Measurements from ENCODE around the gene HBS1L.

The HBS1L gene

DNA sequence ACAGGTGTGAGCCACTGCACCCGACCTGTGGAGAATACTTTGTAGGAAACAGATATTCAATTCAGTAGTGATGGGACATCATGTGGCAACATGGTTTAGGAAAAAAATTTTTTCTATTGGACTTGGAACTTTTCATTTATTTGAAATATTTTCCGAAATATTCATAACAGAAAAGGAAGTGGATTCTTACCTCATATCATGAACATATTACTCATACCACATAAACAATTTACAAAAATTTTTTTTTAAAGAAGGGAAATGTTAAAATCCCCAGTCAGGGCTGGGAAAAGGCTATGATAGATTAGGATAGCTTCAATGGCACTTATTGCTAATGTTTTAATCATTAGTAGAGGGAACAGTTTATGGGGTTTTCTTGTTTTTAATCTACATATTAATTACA, 97.9 kb downstream of the HBS1L start:
- no peaks in the 10 kb centered on the region for H3K27me3 ChIP-seq (ENCODE audit: insufficient read depth, poor library complexity, severe bottlenecking)
- DNase-seq (ENCODE audit: low read depth in 1 of 2, low spot score in 1 of 2) = no peak
- no peak overlapping the region for H3K4me3 ChIP-seq (replicated peaks; ENCODE audit: insufficient read depth, low read length)
- no peak for TF ChIP-seq POLR2AphosphoS5 (IDR thresholded peaks at IDR 0.05; ENCODE audit: low read depth)
- TF ChIP-seq SPI1 (IDR thresholded peaks at IDR 0.05; ENCODE audit: borderline replicate concordance, low read depth) = no peak
- TF ChIP-seq, protein P1, sequence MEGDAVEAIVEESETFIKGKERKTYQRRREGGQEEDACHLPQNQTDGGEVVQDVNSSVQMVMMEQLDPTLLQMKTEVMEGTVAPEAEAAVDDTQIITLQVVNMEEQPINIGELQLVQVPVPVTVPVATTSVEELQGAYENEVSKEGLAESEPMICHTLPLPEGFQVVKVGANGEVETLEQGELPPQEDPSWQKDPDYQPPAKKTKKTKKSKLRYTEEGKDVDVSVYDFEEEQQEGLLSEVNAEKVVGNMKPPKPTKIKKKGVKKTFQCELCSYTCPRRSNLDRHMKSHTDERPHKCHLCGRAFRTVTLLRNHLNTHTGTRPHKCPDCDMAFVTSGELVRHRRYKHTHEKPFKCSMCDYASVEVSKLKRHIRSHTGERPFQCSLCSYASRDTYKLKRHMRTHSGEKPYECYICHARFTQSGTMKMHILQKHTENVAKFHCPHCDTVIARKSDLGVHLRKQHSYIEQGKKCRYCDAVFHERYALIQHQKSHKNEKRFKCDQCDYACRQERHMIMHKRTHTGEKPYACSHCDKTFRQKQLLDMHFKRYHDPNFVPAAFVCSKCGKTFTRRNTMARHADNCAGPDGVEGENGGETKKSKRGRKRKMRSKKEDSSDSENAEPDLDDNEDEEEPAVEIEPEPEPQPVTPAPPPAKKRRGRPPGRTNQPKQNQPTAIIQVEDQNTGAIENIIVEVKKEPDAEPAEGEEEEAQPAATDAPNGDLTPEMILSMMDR (IDR thresholded peaks at IDR 0.05; ENCODE audit: insufficient read depth, low read length) = no peak
- no peak for TF ChIP-seq GABPA (IDR thresholded peaks at IDR 0.05; ENCODE audit: low read depth)
- TF ChIP-seq, protein P2, sequence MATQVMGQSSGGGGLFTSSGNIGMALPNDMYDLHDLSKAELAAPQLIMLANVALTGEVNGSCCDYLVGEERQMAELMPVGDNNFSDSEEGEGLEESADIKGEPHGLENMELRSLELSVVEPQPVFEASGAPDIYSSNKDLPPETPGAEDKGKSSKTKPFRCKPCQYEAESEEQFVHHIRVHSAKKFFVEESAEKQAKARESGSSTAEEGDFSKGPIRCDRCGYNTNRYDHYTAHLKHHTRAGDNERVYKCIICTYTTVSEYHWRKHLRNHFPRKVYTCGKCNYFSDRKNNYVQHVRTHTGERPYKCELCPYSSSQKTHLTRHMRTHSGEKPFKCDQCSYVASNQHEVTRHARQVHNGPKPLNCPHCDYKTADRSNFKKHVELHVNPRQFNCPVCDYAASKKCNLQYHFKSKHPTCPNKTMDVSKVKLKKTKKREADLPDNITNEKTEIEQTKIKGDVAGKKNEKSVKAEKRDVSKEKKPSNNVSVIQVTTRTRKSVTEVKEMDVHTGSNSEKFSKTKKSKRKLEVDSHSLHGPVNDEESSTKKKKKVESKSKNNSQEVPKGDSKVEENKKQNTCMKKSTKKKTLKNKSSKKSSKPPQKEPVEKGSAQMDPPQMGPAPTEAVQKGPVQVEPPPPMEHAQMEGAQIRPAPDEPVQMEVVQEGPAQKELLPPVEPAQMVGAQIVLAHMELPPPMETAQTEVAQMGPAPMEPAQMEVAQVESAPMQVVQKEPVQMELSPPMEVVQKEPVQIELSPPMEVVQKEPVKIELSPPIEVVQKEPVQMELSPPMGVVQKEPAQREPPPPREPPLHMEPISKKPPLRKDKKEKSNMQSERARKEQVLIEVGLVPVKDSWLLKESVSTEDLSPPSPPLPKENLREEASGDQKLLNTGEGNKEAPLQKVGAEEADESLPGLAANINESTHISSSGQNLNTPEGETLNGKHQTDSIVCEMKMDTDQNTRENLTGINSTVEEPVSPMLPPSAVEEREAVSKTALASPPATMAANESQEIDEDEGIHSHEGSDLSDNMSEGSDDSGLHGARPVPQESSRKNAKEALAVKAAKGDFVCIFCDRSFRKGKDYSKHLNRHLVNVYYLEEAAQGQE (IDR thresholded peaks at IDR 0.05; ENCODE audit: insufficient replicate concordance, low read depth) = no peak
- H3K27ac ChIP-seq (replicated peaks) = no peak overlapping the region

DNA sequence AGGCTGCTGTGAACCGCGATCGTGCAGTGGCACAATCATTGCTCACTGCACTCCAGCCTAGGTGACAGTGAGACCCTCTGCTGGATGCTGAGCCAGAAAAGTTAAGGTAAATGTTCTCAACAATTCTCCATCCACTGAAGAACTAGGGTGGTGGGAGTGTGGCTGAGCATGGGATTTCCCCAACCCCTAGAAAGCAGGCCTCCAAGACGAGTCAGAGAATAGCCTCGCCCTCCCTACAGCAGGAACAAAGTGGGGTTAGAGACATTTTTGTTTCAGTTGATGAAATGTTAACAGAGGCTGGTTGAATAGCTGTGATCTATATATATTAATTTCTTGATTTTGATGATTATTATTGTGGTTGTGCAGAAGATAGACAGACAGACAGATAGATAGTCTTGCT, 98.6 kb downstream of the HBS1L start:
- Histone ChIP-seq H3K27ac (replicated peaks) (no peak overlapping the region), H3K4me3 (replicated peaks; ENCODE audit: insufficient read depth, low read length) (no peak overlapping the region), H3K27me3 (ENCODE audit: insufficient read depth, poor library complexity, severe bottlenecking) (no peaks in the 10 kb centered on the region)
- TF ChIP-seq POLR2AphosphoS5 (IDR thresholded peaks at IDR 0.05; ENCODE audit: low read depth) (no peak), GABPA (IDR thresholded peaks at IDR 0.05; ENCODE audit: low read depth) (no peak), SPI1 (IDR thresholded peaks at IDR 0.05; ENCODE audit: borderline replicate concordance, low read depth) (no peak)
- TF ChIP-seq, protein P1 (IDR thresholded peaks at IDR 0.05; ENCODE audit: insufficient read depth, low read length) = no peak
- TF ChIP-seq, protein P2 (IDR thresholded peaks at IDR 0.05; ENCODE audit: insufficient replicate concordance, low read depth) = no peak
- DNase-seq (ENCODE audit: low read depth in 1 of 2, low spot score in 1 of 2) = no peak

DNA sequence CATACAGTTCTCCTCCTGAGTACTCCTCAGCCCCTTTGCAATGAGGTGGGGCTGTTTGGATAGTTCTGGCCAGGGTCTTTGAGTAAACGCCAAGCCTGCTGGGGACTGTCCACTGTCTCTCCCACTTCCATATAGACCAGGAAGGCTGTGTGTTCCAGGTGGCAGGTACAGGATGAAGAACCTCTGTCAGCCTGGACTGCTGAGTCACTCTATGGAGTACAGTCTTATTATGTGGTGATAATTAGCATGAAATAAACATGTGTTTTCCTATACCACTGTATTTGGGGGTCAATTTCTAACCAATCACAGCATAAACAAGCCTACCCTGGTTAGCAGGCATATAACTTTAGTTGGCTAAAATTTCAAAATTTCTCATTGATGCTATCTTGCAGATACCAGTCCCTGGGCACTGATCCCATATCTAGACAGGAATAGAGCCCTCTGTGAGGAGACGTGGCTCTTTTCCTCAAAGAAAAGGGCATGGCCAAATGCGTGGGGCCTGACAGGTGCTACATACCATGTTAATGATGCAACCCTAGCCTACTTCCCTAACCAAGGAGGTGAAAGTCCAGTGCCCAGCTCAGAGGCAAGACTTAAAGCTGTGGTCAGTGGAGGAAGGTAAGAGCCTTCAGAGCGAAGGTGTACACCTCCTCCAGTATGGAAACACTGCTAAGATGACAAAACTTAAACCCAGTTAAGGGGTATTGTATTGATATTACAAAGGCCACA, 100.2 kb downstream of the HBS1L start:
- H3K27me3 ChIP-seq (ENCODE audit: insufficient read depth, poor library complexity, severe bottlenecking) = no peaks in the 10 kb centered on the region
- H3K27ac ChIP-seq (replicated peaks) = no peak overlapping the region
- DNase-seq (ENCODE audit: low read depth in 1 of 2, low spot score in 1 of 2) = no peak
- no peak overlapping the region for H3K4me3 ChIP-seq (replicated peaks; ENCODE audit: insufficient read depth, low read length)
- no peak for TF ChIP-seq SPI1 (IDR thresholded peaks at IDR 0.05; ENCODE audit: borderline replicate concordance, low read depth)
- TF ChIP-seq POLR2AphosphoS5 (IDR thresholded peaks at IDR 0.05; ENCODE audit: low read depth) = no peak

DNA sequence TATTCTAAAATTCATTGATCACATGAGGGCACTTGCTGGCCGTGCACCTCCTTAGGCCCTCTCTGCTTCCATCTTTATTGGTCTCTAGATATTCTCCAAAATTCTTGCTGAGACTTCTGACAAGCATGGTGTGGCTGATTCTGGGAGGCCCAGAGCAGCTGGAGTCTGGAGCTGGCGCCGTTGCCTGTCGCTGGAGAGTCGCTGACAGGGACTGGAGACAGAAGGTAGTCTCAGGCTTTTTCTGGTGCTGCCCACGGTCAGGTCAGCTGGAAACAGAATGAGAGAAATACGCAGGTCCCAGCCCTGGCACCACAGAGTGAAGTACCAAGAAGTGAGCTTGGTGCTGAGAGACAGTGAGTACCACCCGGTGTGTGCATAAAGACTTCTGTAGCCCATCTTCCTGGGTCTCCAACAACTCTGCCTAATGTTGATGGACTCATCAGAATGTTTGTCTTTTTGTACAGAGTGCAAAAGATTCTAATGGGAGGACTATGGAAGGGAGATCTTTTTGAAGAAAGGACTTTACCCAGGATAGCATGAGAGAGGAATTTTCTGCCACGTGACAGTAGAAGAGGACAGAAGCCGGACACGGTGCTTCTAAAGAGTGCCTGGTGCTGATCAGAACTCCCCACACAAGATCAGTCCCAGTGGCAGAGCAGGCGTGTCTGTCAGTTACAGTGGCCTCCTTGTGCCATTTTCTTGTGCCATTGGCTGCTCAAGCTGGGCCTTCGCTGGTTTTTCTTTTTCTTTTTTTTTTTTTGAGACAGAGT, 102.9 kb downstream of the HBS1L start:
- peaks cover 2% of the 10 kb centered on the region for H3K27me3 ChIP-seq (ENCODE audit: insufficient read depth, poor library complexity, severe bottlenecking)
- no peak overlapping the region for H3K4me3 ChIP-seq (replicated peaks; ENCODE audit: insufficient read depth, low read length)
- no peak for DNase-seq (ENCODE audit: low read depth in 1 of 2, low spot score in 1 of 2)
- no peak overlapping the region for H3K27ac ChIP-seq (replicated peaks)
- TF ChIP-seq, protein P1 (IDR thresholded peaks at IDR 0.05; ENCODE audit: insufficient read depth, low read length) = no peak
- TF ChIP-seq GABPA (IDR thresholded peaks at IDR 0.05; ENCODE audit: low read depth) (no peak), POLR2AphosphoS5 (IDR thresholded peaks at IDR 0.05; ENCODE audit: low read depth) (no peak), SPI1 (IDR thresholded peaks at IDR 0.05; ENCODE audit: borderline replicate concordance, low read depth) (no peak)
- TF ChIP-seq, protein P2 (IDR thresholded peaks at IDR 0.05; ENCODE audit: insufficient replicate concordance, low read depth) = no peak

All from HL-60 (cell line).